Right atrium auricular region (tissue), 2 donors: Measurements from ENCODE around the gene DMXL1. TPM values are rescaled to one million over a fixed set of nuclear protein-coding genes. Genes with fewer than 3 reads are reported as not detected.
A peak's percentile ranks its signal among the peaks of the same experiment; 100 is the strongest.

Experiments used
- DNase-seq: peaks from one replicate; pipeline ENCODE4 v3.0.0-alpha.2; 2019; ENCODE audit warnings: low spot score
- H3K27ac ChIP-seq, 2 donors: fragments of 200-600 bp; sonication (generic); 1 replicate in 1 of 2; 2 replicates in 1 of 2; pipeline ENCODE4 v1.5.1; 2016 to 2019
- H3K27me3 ChIP-seq, 2 donors: fragments of 200-600 bp; sonication (generic); one replicate each; pipeline versions ENCODE4 v1.5.1 to v1.6.0; 2017 to 2019
- H3K36me3 ChIP-seq: fragments of 200-600 bp; sonication (generic); one replicate; pipeline ENCODE4 v1.5.1; 2016
- H3K4me1 ChIP-seq, 2 donors: fragments of 200-600 bp; sonication (generic); one replicate each; pipeline versions ENCODE4 v1.5.1 to v1.6.0; 2017 to 2019
- H3K4me3 ChIP-seq, 2 donors: fragments of 200-600 bp; sonication (generic); 1 replicate in 1 of 2; 2 replicates in 1 of 2; pipeline ENCODE4 v1.5.1; 2017 to 2019; ENCODE audit warnings: mild to moderate bottlenecking in 1 of 2, moderate library complexity in 1 of 2
- H3K9me3 ChIP-seq, 2 donors: fragments of 200-600 bp; sonication (generic); one replicate each; pipeline ENCODE4 v1.5.1; 2019
- total RNA-seq, 2 donors: library from RNA; depleted of rRNA; stranded (reverse); fragments of >200 nt; gene quantifications; one replicate each; pipeline ENCODE4 v1.1.0, GENCODE V29; 2016
- TF ChIP-seq, protein P1 (sequence below), 2 donors: fragments of 200-600 bp; sonication (generic); IDR thresholded peaks; one replicate each; pipeline ENCODE4 v1.5.1; 2019; ENCODE audit warnings: antibody characterized with exemption in 2 of 2

DMXL1 gene
- total RNA-seq, 2 donors from 2014 or later: 29.4 to 40.5 TPM

DNA sequence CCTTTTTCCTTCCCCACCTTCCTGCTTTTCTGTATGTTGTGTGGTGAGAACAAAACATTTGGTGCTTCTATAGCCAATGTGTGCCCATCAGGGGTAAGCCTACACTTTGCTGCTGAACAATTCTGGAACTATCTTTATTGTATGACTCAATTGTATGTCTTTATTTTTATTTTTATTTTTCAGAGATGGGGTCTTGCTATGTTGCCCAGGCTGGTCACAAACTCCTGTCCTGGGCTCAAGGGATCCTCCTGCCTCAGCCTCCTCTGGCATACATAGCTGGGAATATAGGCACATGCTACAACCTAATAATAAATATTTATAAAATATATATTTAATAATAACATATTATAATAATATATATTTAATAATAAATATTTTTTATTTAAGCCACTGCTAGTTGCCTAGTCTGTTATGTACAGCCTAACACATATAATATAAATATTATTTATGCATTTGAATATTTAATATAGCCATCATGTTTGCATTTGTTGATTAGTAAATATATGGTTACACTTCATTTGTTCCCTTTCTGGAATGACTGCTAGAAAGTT, 11.8 kb upstream of the DMXL1 start:
- no peak for DNase-seq
- Histone ChIP-seq H3K27ac (no peak overlapping the region), H3K4me1 (no peaks in the 10 kb centered on the region), H3K27me3 (no peaks in the 10 kb centered on the region), H3K4me3 (no peak overlapping the region), H3K36me3 (no peaks in the 10 kb centered on the region), H3K9me3 (no peaks in the 10 kb centered on the region)
- TF ChIP-seq, protein P1, sequence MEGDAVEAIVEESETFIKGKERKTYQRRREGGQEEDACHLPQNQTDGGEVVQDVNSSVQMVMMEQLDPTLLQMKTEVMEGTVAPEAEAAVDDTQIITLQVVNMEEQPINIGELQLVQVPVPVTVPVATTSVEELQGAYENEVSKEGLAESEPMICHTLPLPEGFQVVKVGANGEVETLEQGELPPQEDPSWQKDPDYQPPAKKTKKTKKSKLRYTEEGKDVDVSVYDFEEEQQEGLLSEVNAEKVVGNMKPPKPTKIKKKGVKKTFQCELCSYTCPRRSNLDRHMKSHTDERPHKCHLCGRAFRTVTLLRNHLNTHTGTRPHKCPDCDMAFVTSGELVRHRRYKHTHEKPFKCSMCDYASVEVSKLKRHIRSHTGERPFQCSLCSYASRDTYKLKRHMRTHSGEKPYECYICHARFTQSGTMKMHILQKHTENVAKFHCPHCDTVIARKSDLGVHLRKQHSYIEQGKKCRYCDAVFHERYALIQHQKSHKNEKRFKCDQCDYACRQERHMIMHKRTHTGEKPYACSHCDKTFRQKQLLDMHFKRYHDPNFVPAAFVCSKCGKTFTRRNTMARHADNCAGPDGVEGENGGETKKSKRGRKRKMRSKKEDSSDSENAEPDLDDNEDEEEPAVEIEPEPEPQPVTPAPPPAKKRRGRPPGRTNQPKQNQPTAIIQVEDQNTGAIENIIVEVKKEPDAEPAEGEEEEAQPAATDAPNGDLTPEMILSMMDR (IDR thresholded peaks at IDR 0.05): no peak

DNA sequence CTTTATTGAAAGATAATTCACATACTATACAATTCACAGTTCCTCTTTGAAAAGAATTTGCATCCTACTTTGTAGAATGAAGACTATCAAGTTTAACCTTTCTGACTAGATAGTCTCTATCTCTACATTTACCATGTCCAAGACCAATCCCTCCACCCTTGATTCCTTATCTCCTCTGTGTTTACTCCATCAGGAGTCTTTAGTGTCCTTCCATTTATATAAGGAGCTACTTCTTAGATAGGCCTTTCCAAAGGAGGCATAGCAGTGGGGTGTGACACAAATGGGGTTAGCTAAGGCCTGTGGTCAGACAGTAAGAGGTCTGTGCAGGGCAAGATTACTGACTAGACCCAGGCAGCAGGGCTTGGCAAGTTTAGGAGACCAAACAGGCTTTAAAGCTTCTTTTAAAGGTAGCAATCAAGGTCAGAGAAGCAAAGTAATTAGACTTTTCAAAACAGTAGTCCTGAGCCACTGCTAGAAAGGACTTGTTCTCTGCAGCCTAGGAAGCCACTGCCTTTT, 11.1 kb upstream of the DMXL1 start:
- Histone ChIP-seq H3K4me1 (no peaks in the 10 kb centered on the region), H3K9me3 (no peaks in the 10 kb centered on the region), H3K4me3 (no peak overlapping the region), H3K27me3 (no peaks in the 10 kb centered on the region), H3K27ac (no peak overlapping the region), H3K36me3 (no peaks in the 10 kb centered on the region)
- TF ChIP-seq, protein P1 (IDR thresholded peaks at IDR 0.05): no peak
- no peak for DNase-seq

DNA sequence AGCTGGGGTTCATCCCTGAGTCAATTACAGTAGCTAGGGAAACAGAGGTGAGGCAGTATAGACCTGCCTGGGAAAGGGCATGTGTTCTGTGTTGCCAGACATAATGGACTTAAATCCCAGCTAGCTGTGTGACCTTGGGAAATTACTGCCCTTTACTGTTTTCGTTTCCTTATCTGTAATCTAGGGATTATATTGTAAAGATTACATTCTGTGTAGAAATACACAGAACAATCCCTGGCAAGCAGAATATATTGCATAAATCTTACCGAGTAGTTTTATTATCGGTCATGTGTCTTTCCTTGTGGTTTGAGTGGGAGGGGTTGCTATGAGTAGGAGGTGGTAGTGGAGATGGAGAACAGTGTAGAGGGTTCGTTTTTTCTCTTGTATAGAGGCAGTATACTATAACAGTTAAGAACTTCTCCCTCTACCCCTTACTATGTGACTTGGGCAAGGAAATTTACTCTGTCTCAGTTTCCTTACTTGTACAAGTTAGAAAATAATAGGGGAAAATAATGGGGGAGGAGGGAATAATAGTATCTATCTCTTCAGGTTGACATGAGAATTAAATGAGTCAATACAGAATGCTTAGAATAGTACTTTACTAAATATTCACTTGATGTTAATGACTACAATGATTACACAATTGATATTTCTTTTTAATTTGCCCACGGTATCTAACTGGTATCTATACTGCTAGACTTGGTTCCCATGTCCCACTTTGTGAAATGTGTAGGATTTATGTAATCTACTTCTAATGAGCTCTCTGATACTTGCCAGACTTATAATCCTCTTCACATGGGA, 7.1 kb upstream of the DMXL1 start:
- TF ChIP-seq, protein P1 (IDR thresholded peaks at IDR 0.05): no peak
- no peak for DNase-seq
- no peaks in the 10 kb centered on the region for H3K4me1 ChIP-seq
- H3K36me3 ChIP-seq: no peaks in the 10 kb centered on the region
- H3K9me3 ChIP-seq: no peaks in the 10 kb centered on the region
- no peak overlapping the region for H3K4me3 ChIP-seq
- no peaks in the 10 kb centered on the region for H3K27me3 ChIP-seq
- no peak overlapping the region for H3K27ac ChIP-seq

DNA sequence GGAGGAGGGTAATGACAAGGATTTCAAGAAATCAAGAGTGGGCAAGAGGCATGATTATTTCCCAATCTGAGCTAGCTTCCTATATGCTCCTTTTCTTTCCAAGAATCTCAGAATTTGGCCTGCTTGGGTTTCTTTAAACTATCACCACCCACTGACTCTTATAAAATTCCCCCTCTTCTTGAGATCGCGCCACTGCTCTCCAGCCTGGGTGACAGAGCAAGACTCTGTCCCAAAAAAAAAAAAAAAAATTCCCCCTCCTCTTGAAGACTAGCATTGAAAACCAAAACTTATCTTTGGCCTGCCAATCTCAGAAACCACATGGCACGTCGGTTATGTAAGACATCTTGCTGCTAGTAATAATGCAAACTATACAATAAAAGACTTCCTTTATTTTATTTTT, 3.4 kb upstream of the DMXL1 start:
- peaks cover 0 to 13% of the 10 kb centered on the region in 2 donors for H3K4me1 ChIP-seq
- H3K27ac ChIP-seq: no peak overlapping the region
- no peak overlapping the region for H3K4me3 ChIP-seq
- no peaks in the 10 kb centered on the region for H3K36me3 ChIP-seq
- DNase-seq: no peak
- no peaks in the 10 kb centered on the region for H3K27me3 ChIP-seq
- TF ChIP-seq, protein P1 (IDR thresholded peaks at IDR 0.05): no peak
- H3K9me3 ChIP-seq: no peaks in the 10 kb centered on the region

DNA sequence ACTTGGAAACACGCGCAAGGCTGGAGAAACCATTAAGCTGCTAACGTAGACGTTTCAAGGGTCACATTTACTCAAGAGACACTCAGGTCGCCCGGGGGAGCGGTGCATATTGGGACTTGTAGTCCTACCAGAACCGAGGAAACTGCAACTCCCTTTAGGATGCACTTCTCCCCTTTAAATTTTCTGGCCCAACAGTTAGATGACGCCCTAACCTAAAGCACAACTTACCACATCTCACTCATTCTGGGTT, 384 bp upstream of the DMXL1 start:
- H3K27me3 ChIP-seq: no peaks in the 10 kb centered on the region
- peak overlapping the region; percentile 80 to 94 for H3K4me3 ChIP-seq
- TF ChIP-seq, protein P1 (IDR thresholded peaks at IDR 0.05): no peak
- no peaks in the 10 kb centered on the region for H3K36me3 ChIP-seq
- H3K27ac ChIP-seq: peak overlapping the region; percentile 94 to 97
- DNase-seq: peak; percentile 95
- peaks cover 0 to 25% of the 10 kb centered on the region in 2 donors for H3K4me1 ChIP-seq
- H3K9me3 ChIP-seq: no peaks in the 10 kb centered on the region
